Mucosa of rectum (tissue), 2 donors: ENCODE results near the gene NNT.
A peak's percentile ranks its signal among the peaks of the same experiment; 100 is the strongest.
"Not testable (repeated sequence)": the region's sequence is repeated elsewhere in the genome, so short reads cannot be mapped to it uniquely, and the experiment has no call there.

ENCODE experiments used
- H3K27ac ChIP-seq, 2 donors: one replicate each; pipeline ENCODE4 v1.7.0; 2013; ENCODE audit warnings: inconsistent platforms in 2 of 2, low read depth in 2 of 2, low read length in 2 of 2
- H3K27me3 ChIP-seq, 2 donors: one replicate each; pipeline ENCODE4 v1.7.0; 2013; ENCODE audit warnings: low read length in 2 of 2; ENCODE audit not compliant: control insufficient read depth in 2 of 2, insufficient read depth in 2 of 2
- H3K36me3 ChIP-seq, 2 donors: one replicate each; pipeline ENCODE4 v1.7.0; 2013; ENCODE audit warnings: low read length in 2 of 2; ENCODE audit not compliant: control insufficient read depth in 2 of 2, insufficient read depth in 2 of 2
- H3K4me1 ChIP-seq, 2 donors: one replicate each; pipeline ENCODE4 v1.7.0; 2013; ENCODE audit warnings: low read length in 2 of 2, mild to moderate bottlenecking in 1 of 2; ENCODE audit not compliant: control insufficient read depth in 2 of 2, insufficient read depth in 2 of 2
- H3K4me3 ChIP-seq, 2 donors: one replicate each; pipeline ENCODE4 v1.7.0; 2013; ENCODE audit warnings: low read length in 2 of 2
- H3K9ac ChIP-seq, 2 donors: one replicate each; pipeline ENCODE4 v1.7.0; 2013; ENCODE audit warnings: low read length in 2 of 2, low read depth in 1 of 2, mild to moderate bottlenecking in 1 of 2
- H3K9me3 ChIP-seq, 2 donors: one replicate each; pipeline ENCODE4 v1.7.0; 2013; ENCODE audit warnings: low read length in 2 of 2; ENCODE audit not compliant: control insufficient read depth in 2 of 2
- donor health status: healthy.
- donor health status: Normal muscosa, but diverticular disease.

The NNT gene

GRCh38 chr5:43564289-43564850, 38.6 kb upstream of the NNT start:
- no peak overlapping the region for H3K9ac ChIP-seq
- H3K4me1 ChIP-seq, result no peaks in the 10 kb centered on the region

DNA sequence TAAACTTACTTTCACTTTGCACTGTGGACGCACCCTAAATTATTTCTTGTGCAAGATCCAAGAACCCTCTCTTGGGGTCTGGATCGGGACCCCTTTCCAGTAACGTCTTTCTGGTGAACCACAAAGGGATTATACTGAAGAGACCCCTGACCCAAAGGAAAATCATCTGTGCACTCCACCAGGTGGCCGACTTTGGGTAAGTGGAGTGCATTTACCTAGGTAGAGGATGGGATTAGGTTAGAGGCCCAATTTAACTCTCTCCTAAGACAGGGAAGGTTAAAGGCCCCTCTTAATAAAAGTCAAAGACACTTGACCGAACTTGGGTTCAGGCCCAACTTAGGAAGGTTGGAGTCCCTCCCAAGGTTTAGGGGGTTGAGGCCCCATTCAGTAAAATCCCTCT, 37.9 kb upstream of the NNT start:
- H3K27me3 ChIP-seq, result no peaks in the 10 kb centered on the region
- H3K4me3 ChIP-seq, result no peak overlapping the region
- no peaks in the 10 kb centered on the region for H3K4me1 ChIP-seq
- H3K27ac ChIP-seq, result no peak overlapping the region
- H3K9ac ChIP-seq, result no peak overlapping the region
- H3K9me3 ChIP-seq, result no peaks in the 10 kb centered on the region
- no peaks in the 10 kb centered on the region for H3K36me3 ChIP-seq

More at GRCh38 chr5:43564289-43564850, 38.6 kb upstream of the NNT start:
- no peak overlapping the region for H3K27ac ChIP-seq
- H3K27me3 ChIP-seq, result no peaks in the 10 kb centered on the region
- no peaks in the 10 kb centered on the region for H3K36me3 ChIP-seq
- no peaks in the 10 kb centered on the region for H3K9me3 ChIP-seq
- no peak overlapping the region for H3K4me3 ChIP-seq

DNA sequence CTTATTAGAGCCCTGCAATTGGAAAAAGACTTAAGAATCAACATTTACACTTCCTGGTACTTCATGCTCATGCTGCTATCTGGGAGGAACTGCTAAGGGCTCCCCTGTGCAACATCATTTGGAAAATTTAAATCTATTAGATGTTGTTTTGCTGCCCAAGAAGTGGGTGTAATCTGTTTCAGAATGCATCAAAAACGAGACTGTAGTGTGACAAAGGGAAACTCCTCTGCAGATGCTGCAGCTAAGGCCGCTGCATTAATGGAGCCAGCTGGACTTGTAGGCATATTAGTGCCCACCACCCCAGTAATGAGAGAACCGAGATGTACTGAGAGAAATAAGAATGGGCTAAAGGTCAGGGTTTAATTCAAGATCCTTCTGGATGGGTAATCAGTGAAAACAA, 35.0 kb upstream of the NNT start:
- Histone ChIP-seq H3K9me3 (no peaks in the 10 kb centered on the region), H3K4me3 (no peak overlapping the region), H3K27me3 (no peaks in the 10 kb centered on the region), H3K27ac (no peak overlapping the region), H3K36me3 (no peaks in the 10 kb centered on the region), H3K4me1 (no peaks in the 10 kb centered on the region), H3K9ac (no peak overlapping the region)

DNA sequence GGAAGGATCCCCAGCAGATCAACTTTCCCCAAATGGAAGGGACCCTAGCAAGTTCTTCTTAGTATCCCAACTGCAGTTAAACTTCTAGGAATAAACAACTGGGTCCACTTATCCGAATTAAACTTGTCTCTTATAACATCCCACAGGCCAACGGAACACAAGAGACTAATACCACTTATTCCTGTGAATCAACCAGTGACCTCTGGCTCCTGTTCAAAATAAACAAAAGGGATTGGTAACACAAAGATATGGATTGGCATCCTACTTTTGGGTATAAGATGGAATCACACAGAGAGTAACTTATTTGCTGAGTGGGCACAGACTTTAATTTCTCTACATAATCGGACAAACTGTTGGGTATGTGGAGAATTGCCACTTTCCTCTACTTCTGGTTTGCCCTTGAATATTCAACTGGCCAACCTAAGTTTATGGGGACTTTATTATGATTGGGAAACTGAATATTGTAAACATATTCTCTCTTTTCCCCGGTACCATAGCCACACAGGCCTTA, 33.7 kb upstream of the NNT start:
- Histone ChIP-seq H3K36me3 (no peaks in the 10 kb centered on the region), H3K9me3 (no peaks in the 10 kb centered on the region), H3K4me3 (no peak overlapping the region), H3K9ac (no peak overlapping the region), H3K27me3 (no peaks in the 10 kb centered on the region), H3K27ac (no peak overlapping the region), H3K4me1 (no peaks in the 10 kb centered on the region)

DNA sequence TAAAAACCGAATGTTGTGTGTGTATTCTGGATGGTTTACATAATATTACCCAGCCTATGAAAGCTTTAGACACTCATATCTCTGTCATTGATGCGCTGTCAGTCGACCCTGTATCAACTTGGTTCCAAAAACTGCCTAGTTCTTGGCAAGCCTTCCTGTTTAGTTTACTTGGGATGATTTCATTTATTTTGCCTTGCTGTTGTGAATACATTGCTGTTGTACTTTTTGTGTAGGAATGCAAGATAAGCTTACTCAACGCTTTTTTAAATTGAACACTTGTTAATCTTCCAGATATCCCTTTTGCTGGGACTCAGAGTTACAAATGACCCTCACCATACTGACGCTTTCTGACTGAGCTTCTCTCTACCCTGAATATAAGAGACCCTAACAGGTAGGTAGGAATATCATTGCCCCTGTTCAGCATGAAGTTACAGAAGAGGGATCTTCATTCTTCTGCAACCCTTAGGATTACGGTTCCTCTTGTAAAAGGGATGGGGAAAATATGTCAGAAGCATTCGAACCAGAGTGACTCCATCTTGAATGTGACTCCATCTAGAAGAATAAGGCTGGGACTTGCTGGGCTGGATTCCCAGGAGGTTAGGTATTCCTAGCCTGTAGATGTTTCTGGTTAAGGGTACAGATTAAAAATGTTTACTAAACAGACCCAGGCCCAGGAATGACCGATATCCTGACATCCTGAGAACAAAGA, 32.4 kb upstream of the NNT start:
- Histone ChIP-seq H3K27ac (no peak overlapping the region), H3K9me3 (no peaks in the 10 kb centered on the region), H3K9ac (no peak overlapping the region), H3K4me1 (no peaks in the 10 kb centered on the region), H3K4me3 (no peak overlapping the region), H3K36me3 (no peaks in the 10 kb centered on the region), H3K27me3 (no peaks in the 10 kb centered on the region)

DNA sequence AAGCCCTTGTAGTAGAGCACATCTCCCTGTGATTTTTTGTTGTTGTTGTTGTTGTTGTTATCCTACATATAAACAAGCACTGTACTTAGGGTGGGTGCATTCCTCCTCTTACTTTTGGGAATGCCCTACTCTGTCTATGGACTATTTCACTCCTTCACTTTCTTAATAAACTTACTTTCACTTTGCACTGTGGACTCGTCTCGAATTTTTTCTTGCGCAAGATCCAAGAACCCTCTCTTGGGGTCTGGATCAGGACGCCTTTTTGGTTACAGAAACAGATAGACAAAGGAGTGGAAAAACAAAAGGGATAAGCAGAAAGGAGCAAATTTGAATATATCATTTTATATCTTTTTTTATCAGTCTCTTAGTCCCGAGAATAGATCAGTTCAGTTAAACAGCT, 31.7 kb upstream of the NNT start:
- Histone ChIP-seq H3K27me3 (no peaks in the 10 kb centered on the region), H3K9me3 (no peaks in the 10 kb centered on the region), H3K9ac (no peak overlapping the region), H3K4me3 (peak overlapping the region in 1 of 2 donors; percentile 37), H3K4me1 (no peaks in the 10 kb centered on the region), H3K27ac (no peak overlapping the region), H3K36me3 (no peaks in the 10 kb centered on the region)

- H3K9me3 ChIP-seq, result no peaks in the 10 kb centered on the region
- no peaks in the 10 kb centered on the region for H3K36me3 ChIP-seq
- H3K9ac ChIP-seq, result no peak overlapping the region
- H3K27ac ChIP-seq, result no peak overlapping the region
- H3K27me3 ChIP-seq, result no peaks in the 10 kb centered on the region
- no peaks in the 10 kb centered on the region for H3K4me1 ChIP-seq
- no peak overlapping the region for H3K4me3 ChIP-seq
Measured at GRCh38 chr5:43572357-43572756, 30.6 kb upstream of the NNT start.

GRCh38 chr5:43573058-43573457, 29.9 kb upstream of the NNT start:
- no peaks in the 10 kb centered on the region for H3K27me3 ChIP-seq
- no peaks in the 10 kb centered on the region for H3K4me1 ChIP-seq
- no peak overlapping the region for H3K9ac ChIP-seq
- no peak overlapping the region for H3K4me3 ChIP-seq
- no peaks in the 10 kb centered on the region for H3K9me3 ChIP-seq
- no peaks in the 10 kb centered on the region for H3K36me3 ChIP-seq
- H3K27ac ChIP-seq, result no peak overlapping the region

DNA sequence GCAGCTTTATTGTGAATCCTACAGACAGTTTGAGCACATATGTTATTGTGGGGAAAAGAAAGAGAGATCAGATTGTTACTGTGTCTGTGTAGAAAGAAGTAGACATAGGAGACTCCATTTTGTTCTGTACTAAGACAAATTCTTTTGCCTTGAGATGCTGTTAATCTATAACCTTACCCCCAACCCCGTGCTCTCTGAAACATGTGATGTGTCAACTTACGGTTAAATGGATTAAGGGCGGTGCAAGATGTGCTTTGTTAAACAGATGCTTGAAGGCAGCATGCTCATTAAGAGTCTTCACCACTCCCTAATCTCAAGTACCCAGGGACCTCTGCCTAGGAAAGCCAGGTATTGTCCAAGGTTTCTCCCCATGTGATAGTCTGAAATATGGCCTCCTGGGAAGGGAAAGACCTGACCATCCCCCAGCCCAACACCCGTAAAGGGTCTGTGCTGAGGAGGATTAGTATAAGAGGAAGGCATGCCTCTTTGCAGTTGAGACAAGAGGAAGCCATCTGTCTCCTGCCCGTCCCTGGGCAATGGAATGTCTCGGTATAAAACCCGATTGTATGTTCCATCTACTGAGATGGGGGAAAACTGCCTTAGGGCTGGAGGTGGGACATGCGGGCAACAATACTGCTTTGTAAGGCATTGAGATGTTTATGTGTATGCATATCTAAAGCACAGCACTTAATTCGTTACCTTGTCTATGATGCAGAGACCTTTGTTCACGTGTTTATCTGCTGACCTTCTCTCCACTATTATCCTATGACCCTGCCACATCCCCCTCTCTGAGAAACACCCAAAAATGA, 22.4 kb upstream of the NNT start:
- H3K4me1 ChIP-seq, H3K9me3 ChIP-seq, H3K9ac ChIP-seq, H3K27ac ChIP-seq, H3K36me3 ChIP-seq, H3K4me3 ChIP-seq, H3K27me3 ChIP-seq: not testable (repeated sequence)

DNA sequence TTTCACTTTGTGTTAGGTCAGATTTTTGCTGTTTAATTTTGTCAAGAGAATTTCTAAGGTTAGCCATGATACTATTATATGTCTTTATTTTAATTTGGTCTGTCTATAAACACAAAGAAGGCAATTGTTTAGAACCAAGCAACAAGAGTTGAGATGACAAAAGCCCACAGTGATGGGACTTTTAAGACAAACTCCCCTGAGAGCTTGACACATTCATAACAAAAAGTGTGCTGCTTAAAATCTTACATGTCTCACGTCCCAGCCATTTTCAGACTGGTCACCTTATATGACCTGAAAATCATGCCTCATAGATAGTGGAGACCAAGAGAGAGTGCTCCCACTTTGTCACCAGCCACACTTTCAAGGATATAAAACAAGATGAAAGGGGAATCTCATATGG, 21.6 kb upstream of the NNT start:
- H3K4me1 ChIP-seq, result no peaks in the 10 kb centered on the region
- no peak overlapping the region for H3K9ac ChIP-seq
- no peaks in the 10 kb centered on the region for H3K36me3 ChIP-seq
- no peak overlapping the region for H3K27ac ChIP-seq
- H3K4me3 ChIP-seq, result no peak overlapping the region
- no peaks in the 10 kb centered on the region for H3K9me3 ChIP-seq
- no peaks in the 10 kb centered on the region for H3K27me3 ChIP-seq
